HG03196 (cell line): Measurements from ENCODE around the gene SIRPA.

Experiments
- ATAC-seq: cut with Tn5 transposase; IDR thresholded peaks from one replicate; pipeline ENCODE4 v1.9.1; 2021; ENCODE audit not compliant: unreplicated experiment

Gene SIRPA

DNA sequence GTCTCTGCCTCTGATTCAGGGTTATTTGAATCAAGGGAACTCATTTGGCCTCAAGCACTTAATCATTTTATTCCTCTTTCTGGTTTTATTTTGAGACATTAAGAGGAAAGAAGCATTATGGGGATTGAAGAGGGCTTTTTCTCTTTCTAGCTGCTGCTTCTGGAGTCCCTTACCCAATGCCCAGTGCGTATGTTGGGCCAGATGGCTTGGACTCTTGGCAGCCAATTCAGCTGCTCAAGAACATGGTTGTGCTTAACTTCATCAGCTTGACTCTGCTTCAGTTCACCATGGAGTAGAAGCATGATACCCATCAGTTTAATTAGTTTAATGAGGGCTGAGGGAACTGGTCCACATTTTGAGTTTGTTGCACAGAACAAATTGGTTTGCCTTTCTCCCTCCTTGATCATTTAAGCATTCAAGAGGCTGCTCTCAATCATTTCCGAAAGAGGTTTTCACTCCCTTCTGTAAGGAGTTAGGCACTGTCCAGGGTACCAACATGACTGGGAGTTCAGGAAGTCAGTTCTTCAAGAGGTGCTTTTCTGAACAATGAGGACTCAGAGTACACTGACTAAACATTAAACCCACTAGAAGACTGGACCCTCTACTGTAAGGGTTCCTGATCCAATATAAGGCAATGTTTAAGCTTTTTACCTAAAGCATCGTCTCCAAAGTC is 84.0 kb downstream of the SIRPA start:
- ATAC-seq: no peak

DNA sequence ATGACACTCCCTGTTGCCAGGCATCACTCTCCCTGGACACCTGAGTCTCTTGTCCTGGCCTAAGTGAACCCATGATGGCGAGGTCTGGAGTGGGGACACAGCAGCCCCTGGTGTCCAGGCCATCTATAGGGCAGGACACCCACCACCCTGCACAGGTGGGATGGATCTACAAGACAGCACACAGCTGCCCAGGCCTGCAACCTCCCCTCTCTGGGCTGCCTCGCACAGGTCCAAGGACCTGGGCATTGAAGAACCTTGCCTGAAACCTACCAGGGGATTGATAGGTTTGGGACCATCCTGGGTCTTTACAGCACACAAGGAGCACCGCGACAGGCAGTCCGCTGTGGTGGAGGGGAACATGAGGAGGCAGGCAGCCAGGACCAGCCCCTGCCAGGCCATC is 87.5 kb downstream of the SIRPA start:
- ATAC-seq: no peak

DNA sequence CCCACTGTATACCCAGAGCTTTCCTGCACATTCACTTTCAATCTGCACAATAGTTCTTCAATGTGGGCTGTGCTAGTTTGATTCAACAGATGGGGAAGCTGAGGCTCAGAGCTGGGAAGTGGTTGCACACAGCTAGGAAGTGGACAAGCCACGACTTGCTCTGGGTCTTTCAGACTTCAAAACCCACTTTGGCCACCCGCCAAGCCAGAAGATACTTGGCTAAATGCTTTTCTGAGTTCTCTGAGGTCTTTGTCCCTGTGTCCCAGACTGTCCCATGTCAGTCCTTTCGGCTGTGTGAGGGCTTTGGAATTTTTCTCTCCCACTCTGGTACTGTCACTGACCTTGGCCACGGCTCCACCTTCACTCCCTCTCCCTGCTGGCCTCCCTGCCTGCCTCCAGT is 88.1 kb downstream of the SIRPA start:
- ATAC-seq: no peak

DNA sequence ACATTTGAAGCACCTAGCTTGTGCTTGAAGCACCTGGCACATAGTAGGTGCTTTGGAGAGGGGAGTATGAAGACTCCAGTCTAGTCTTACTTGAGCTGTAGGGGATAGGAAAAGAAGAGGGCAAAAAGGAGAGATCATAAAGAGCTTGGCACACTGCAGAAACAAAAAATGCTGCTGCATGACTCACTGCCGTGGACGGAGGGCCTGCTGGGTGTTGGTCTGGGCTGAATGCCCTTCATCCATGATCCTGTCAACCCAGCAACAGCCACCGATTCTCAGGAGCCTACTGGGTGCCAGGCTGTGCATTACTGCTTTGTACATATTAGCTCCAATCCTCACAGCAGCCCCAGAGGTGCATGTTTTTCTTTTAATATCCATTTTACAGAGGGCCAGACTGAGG is 92.6 kb downstream of the SIRPA start:
- ATAC-seq: no peak
